AG08395 (cell line): ENCODE measurements around the gene LHFPL5.

Source experiments
- DNase-seq: peaks from one replicate; pipeline ENCODE4 v3.0.0; 2012; ENCODE audit warnings: mixed read lengths, low spot score

Gene LHFPL5

GRCh38 chr6:35794536-35795452 lies 10.4 kb upstream of the LHFPL5 start:
- DNase-seq, result no peak

GRCh38 chr6:35795453-35796071 lies 9.6 kb upstream of the LHFPL5 start:
- no peak for DNase-seq

GRCh38 chr6:35796236-35796635 lies 8.9 kb upstream of the LHFPL5 start:
- no peak for DNase-seq

- no peak for DNase-seq
Observed at GRCh38 chr6:35797837-35798526, 7.2 kb upstream of the LHFPL5 start.

GRCh38 chr6:35798706-35799105 lies 6.4 kb upstream of the LHFPL5 start:
- no peak for DNase-seq

- DNase-seq, result no peak
Observed at GRCh38 chr6:35801148-35801547, 4.0 kb upstream of the LHFPL5 start.

- no peak for DNase-seq
Observed at GRCh38 chr6:35808688-35809087, 3.5 kb downstream of the LHFPL5 start.

- DNase-seq, result no peak
Observed at GRCh38 chr6:35809809-35810208, 4.7 kb downstream of the LHFPL5 start.

- DNase-seq, result peak; percentile 27
Observed at GRCh38 chr6:35810971-35811698, 6.0 kb downstream of the LHFPL5 start.

GRCh38 chr6:35811699-35811995 lies 6.5 kb downstream of the LHFPL5 start:
- no peak for DNase-seq

- DNase-seq, result no peak
Observed at GRCh38 chr6:35817515-35817914, 12.4 kb downstream of the LHFPL5 start.

GRCh38 chr6:35823601-35824000 lies 18.4 kb downstream of the LHFPL5 start:
- no peak for DNase-seq

- DNase-seq, result no peak
Observed at GRCh38 chr6:35824552-35825192, 19.5 kb downstream of the LHFPL5 start.

- no peak for DNase-seq
Observed at GRCh38 chr6:35829306-35829705, 24.2 kb downstream of the LHFPL5 start.

- no peak for DNase-seq
Observed at GRCh38 chr6:35831257-35832007, 26.3 kb downstream of the LHFPL5 start.

- no peak for DNase-seq
Observed at GRCh38 chr6:35833536-35833935, 28.4 kb downstream of the LHFPL5 start.

GRCh38 chr6:35839019-35839418 lies 33.9 kb downstream of the LHFPL5 start:
- DNase-seq, result no peak

GRCh38 chr6:35842381-35842780 lies 37.2 kb downstream of the LHFPL5 start:
- no peak for DNase-seq

GRCh38 chr6:35844290-35844689 lies 39.1 kb downstream of the LHFPL5 start:
- no peak for DNase-seq

- no peak for DNase-seq
Observed at GRCh38 chr6:35850208-35850607, 45.1 kb downstream of the LHFPL5 start.

GRCh38 chr6:35852994-35853393 lies 47.8 kb downstream of the LHFPL5 start:
- no peak for DNase-seq
